Panc1 (cell line): ENCODE data around the gene TOGARAM1. TPM values are rescaled to one million over a fixed set of nuclear protein-coding genes. Genes with fewer than 3 reads are reported as not detected.

Experiments used
- ATAC-seq: fragments of 200-7000 bp; cut with Tn5 transposase; 2 replicates; pipeline ENCODE4 v1.9.1; 2020; ENCODE audit warnings: mild to moderate bottlenecking, moderate library complexity
- BruUV-seq: library from RNA; stranded (reverse); fragments of 400-500 nt; replicated peaks from 2 replicates; lab custom pipeline; 2021; lab: Mats Ljungman, UMichigan
- CTCF ChIA-PET: fragments of 300-600 bp; sonication (Branson Sonifier 250); formaldehyde crosslinking; loops from one replicate; lab custom pipeline; 2022; ENCODE audit warnings: antibody characterized with exemption; lab: Charles Lee
- POLR2A ChIA-PET: fragments of 300-600 bp; sonication (Branson Sonifier 250); formaldehyde crosslinking; loops from one replicate; lab custom pipeline; 2022; ENCODE audit warnings: antibody characterized with exemption; lab: Charles Lee
- DNase-seq: peaks from one replicate; pipeline ENCODE4 v3.0.0-alpha.2; 2010; ENCODE audit warnings: low read depth, low spot score
- H3K27ac ChIP-seq: 2 replicates; pipeline ENCODE4 v1.5.1; 2011; ENCODE audit warnings: mild to moderate bottlenecking, low read length, inconsistent platforms
- H3K27me3 ChIP-seq: fragments of 200-500 bp; sonication (Bioruptor generic); 2 replicates; pipeline ENCODE4 v1.6.0; 2014; ENCODE audit warnings: low read length, inconsistent platforms; ENCODE audit not compliant: control insufficient read depth, insufficient read depth
- H3K36me3 ChIP-seq: fragments of 200-500 bp; sonication (Bioruptor generic); 2 replicates; pipeline ENCODE4 v1.5.1; 2014; ENCODE audit warnings: inconsistent platforms, mild to moderate bottlenecking, low read length, moderate library complexity; ENCODE audit not compliant: control insufficient read depth, insufficient read depth
- H3K4me1 ChIP-seq: 2 replicates; pipeline ENCODE4 v1.5.1; 2011; ENCODE audit warnings: inconsistent platforms, mild to moderate bottlenecking, low read length, moderate library complexity; ENCODE audit not compliant: control insufficient read depth, insufficient read depth
- H3K4me3 ChIP-seq, 2 experiments: 2 replicates each; pipeline ENCODE4 v1.5.1; 2011 to 2012; ENCODE audit warnings: low read depth in 2 of 2, low read length in 2 of 2, mild to moderate bottlenecking in 2 of 2, inconsistent platforms in 1 of 2, moderate library complexity in 1 of 2
- H3K9me3 ChIP-seq: fragments of 200-500 bp; sonication (Bioruptor generic); 2 replicates; pipeline ENCODE4 v1.5.1; 2014; ENCODE audit warnings: low read depth, mild to moderate bottlenecking, inconsistent platforms, low read length, moderate library complexity; ENCODE audit not compliant: control insufficient read depth, insufficient read depth
- CTCF ChIP-seq: fragments of 450-650 bp; IDR thresholded peaks from 2 replicates; pipeline ENCODE4 v1.5.1; 2017; ENCODE audit warnings: mild to moderate bottlenecking
- POLR2AphosphoS5 ChIP-seq: IDR thresholded peaks from 2 replicates; pipeline ENCODE4 v1.6.1; 2012; ENCODE audit warnings: mild to moderate bottlenecking, low read depth, low read length, moderate library complexity
- REST ChIP-seq, 2 experiments: IDR thresholded peaks; 2 replicates each; pipeline ENCODE4 v1.6.1; 2011 to 2012; ENCODE audit warnings: low read depth in 2 of 2, control low read depth in 1 of 2, low read length in 1 of 2, mild to moderate bottlenecking in 1 of 2, moderate library complexity in 1 of 2; ENCODE audit not compliant: insufficient read depth in 1 of 2
- SIN3A ChIP-seq: IDR thresholded peaks from 2 replicates; pipeline ENCODE4 v1.6.1; 2012; ENCODE audit warnings: low read depth, mild to moderate bottlenecking, low read length, moderate library complexity, borderline replicate concordance; ENCODE audit not compliant: insufficient read depth
- TCF7L2 ChIP-seq: IDR thresholded peaks from 2 replicates; pipeline ENCODE4 v1.6.1; 2011; ENCODE audit warnings: mild to moderate bottlenecking, low read depth, low read length, inconsistent platforms
- in situ Hi-C: cut with HindIII; loops from 2 replicates; pipeline ENCODE4 v1.10.0; 2016; ENCODE audit warnings: low sequenced_read_pairs, low pct_unique_long_range_greater_than_20kb
- intact Hi-C: fragments of 100-400 bp; cut with micrococcal nuclease; formaldehyde crosslinking; loops from one replicate; pipeline ENCODE4 v1.10.0; 2022; ENCODE audit not compliant: unreplicated experiment
- total RNA-seq: library from RNA; stranded (reverse); gene quantifications from one replicate; pipeline ENCODE4 v1.2.1, GENCODE V29; 2021; ENCODE audit not compliant: unreplicated experiment

Gene TOGARAM1
- total RNA-seq, 1 experiment from 2014 or later = 11.6 TPM

- no peak for DNase-seq
- intact Hi-C loops = no loop called here
- no peak overlapping the region for H3K4me3 ChIP-seq
- TF ChIP-seq REST (IDR thresholded peaks at IDR 0.05; ENCODE audit: insufficient read depth in 1 of 2, low read depth in 2 of 2, low read length in 1 of 2) (no peak), SIN3A (no peak), TCF7L2 (no peak), POLR2AphosphoS5 (no peak), CTCF (no peak)
- no peaks in the 10 kb centered on the region for H3K4me1 ChIP-seq
- in situ Hi-C loops = no loop called here
- no peak overlapping the region for H3K27ac ChIP-seq
- POLR2A ChIA-PET = no interaction called here
- H3K27me3 ChIP-seq = no peaks in the 10 kb centered on the region
- no peaks in the 10 kb centered on the region for H3K36me3 ChIP-seq
- CTCF ChIA-PET = no interaction called here
- H3K9me3 ChIP-seq = no peaks in the 10 kb centered on the region
- BruUV-seq = no TSS peak
- no peak for ATAC-seq
Measured at GRCh38 chr14:44979740-44980356, 17.9 kb downstream of the TOGARAM1 start.

GRCh38 chr14:44981198-44981597, 19.2 kb downstream of the TOGARAM1 start:
- ChIA-PET POLR2A (no interaction called here), CTCF (no interaction called here)
- no peaks in the 10 kb centered on the region for H3K27me3 ChIP-seq
- no peaks in the 10 kb centered on the region for H3K4me1 ChIP-seq
- ATAC-seq (no peak), DNase-seq (no peak)
- H3K9me3 ChIP-seq = no peaks in the 10 kb centered on the region
- H3K27ac ChIP-seq = no peak overlapping the region
- no peak overlapping the region for H3K4me3 ChIP-seq
- in situ Hi-C loops (no loop called here), intact Hi-C loops (no loop called here)
- TF ChIP-seq POLR2AphosphoS5 (no peak), REST (IDR thresholded peaks at IDR 0.05; ENCODE audit: insufficient read depth in 1 of 2, low read depth in 2 of 2, low read length in 1 of 2) (no peak), SIN3A (no peak), TCF7L2 (no peak), CTCF (no peak)
- no TSS peak for BruUV-seq
- no peaks in the 10 kb centered on the region for H3K36me3 ChIP-seq
